ENCODE measurements around the gene PPM1M.

Gene PPM1M

GRCh38 chr3:52240886-52241370 is 4.6 kb upstream of the PPM1M start:
- no peak for TF ChIP-seq CTCF (IDR thresholded peaks at IDR 0.05; ENCODE audit: insufficient read depth, low read depth, low read length, missing control alignments)
- no peak for DNase-seq (ENCODE audit: low read depth)
- no peak overlapping the region for H3K4me3 ChIP-seq (ENCODE audit: low read depth, low read length)

- no peak overlapping the region for H3K4me3 ChIP-seq (ENCODE audit: low read depth, low read length)
- TF ChIP-seq CTCF (IDR thresholded peaks at IDR 0.05; ENCODE audit: insufficient read depth, low read depth, low read length, missing control alignments) = no peak
- DNase-seq (ENCODE audit: low read depth) = no peak
Observed at GRCh38 chr3:52242039-52242438, 3.5 kb upstream of the PPM1M start.

GRCh38 chr3:52243791-52244628 is 1.5 kb upstream of the PPM1M start:
- peak; percentile 89 for DNase-seq (ENCODE audit: low read depth)
- no peak for TF ChIP-seq CTCF (IDR thresholded peaks at IDR 0.05; ENCODE audit: insufficient read depth, low read depth, low read length, missing control alignments)
- peak overlapping the region; percentile 74 for H3K4me3 ChIP-seq (ENCODE audit: low read depth, low read length)

GRCh38 chr3:52246264-52246620 is 683 bp downstream of the PPM1M start:
- no peak for TF ChIP-seq CTCF (IDR thresholded peaks at IDR 0.05; ENCODE audit: insufficient read depth, low read depth, low read length, missing control alignments)
- H3K4me3 ChIP-seq (ENCODE audit: low read depth, low read length) = peak overlapping the region; percentile 86
- DNase-seq (ENCODE audit: low read depth) = no peak

GRCh38 chr3:52246728-52247408 is 1.3 kb downstream of the PPM1M start:
- peak; percentile 33 for DNase-seq (ENCODE audit: low read depth)
- TF ChIP-seq CTCF (IDR thresholded peaks at IDR 0.05; ENCODE audit: insufficient read depth, low read depth, low read length, missing control alignments) = no peak
- H3K4me3 ChIP-seq (ENCODE audit: low read depth, low read length) = peak overlapping the region; percentile 86

- TF ChIP-seq CTCF (IDR thresholded peaks at IDR 0.05; ENCODE audit: insufficient read depth, low read depth, low read length, missing control alignments) = no peak
- no peak for DNase-seq (ENCODE audit: low read depth)
- H3K4me3 ChIP-seq (ENCODE audit: low read depth, low read length) = no peak overlapping the region
Observed at GRCh38 chr3:52247409-52248164, 2.0 kb downstream of the PPM1M start.

Data from GM12865 (cell line).